GM12872 (cell line): ENCODE results near the gene DSG2.

Experiments used
- CTCF ChIP-seq: IDR thresholded peaks from 3 replicates; pipeline ENCODE4 v1.5.1; 2011; ENCODE audit warnings: low read depth, mild to moderate bottlenecking, low read length, moderate library complexity; ENCODE audit not compliant: insufficient read depth

The DSG2 gene

GRCh38 chr18:31546476-31546875 lies 48.5 kb downstream of the DSG2 start:
- TF ChIP-seq CTCF, result no peak

- TF ChIP-seq CTCF, result no peak
These were observed 50.9 kb downstream of the DSG2 start for GRCh38 chr18:31548853-31549252.

- TF ChIP-seq CTCF, result no peak
These were observed 51.4 kb downstream of the DSG2 start for GRCh38 chr18:31549416-31549815.

- TF ChIP-seq CTCF, result no peak
These were observed 53.9 kb downstream of the DSG2 start for GRCh38 chr18:31551883-31552282.

GRCh38 chr18:31553800-31554199 lies 55.8 kb downstream of the DSG2 start:
- 0 out of 3 replicates have a peak, but pooled peaks have one; percentile 19 for TF ChIP-seq CTCF

GRCh38 chr18:31554776-31555175 lies 56.8 kb downstream of the DSG2 start:
- no peak for TF ChIP-seq CTCF

GRCh38 chr18:31555971-31556747 lies 58.2 kb downstream of the DSG2 start:
- peak; percentile 63; the same call in 2 of the 3 replicates for TF ChIP-seq CTCF
